Epithelial cell of proximal tubule (primary cell): ENCODE data around the gene INPP4A. TPM values are rescaled to one million over a fixed set of nuclear protein-coding genes. Genes with fewer than 3 reads are reported as not detected.

Experiments
- DNase-seq: peaks from one replicate; pipeline ENCODE4 v3.0.0-alpha.2; 2011; ENCODE audit warnings: low read depth
- H3K4me3 ChIP-seq: 2 replicates; pipeline ENCODE4 v1.5.1; 2011; ENCODE audit warnings: low read depth, mild to moderate bottlenecking, low read length
- total RNA-seq: library from RNA; depleted of rRNA; stranded (reverse); fragments of >200 nt; gene quantifications from 2 replicates; pipeline ENCODE4 v1.2.3, GENCODE V29; 2015
- TF ChIP-seq, protein P1 (sequence below): conservative IDR thresholded peaks from 2 replicates; pipeline ENCODE4 v1.5.1; 2012; ENCODE audit warnings: low read depth, mild to moderate bottlenecking, low read length

INPP4A gene
- total RNA-seq, result 12.2 and 15.1 TPM in 2 replicates

DNA sequence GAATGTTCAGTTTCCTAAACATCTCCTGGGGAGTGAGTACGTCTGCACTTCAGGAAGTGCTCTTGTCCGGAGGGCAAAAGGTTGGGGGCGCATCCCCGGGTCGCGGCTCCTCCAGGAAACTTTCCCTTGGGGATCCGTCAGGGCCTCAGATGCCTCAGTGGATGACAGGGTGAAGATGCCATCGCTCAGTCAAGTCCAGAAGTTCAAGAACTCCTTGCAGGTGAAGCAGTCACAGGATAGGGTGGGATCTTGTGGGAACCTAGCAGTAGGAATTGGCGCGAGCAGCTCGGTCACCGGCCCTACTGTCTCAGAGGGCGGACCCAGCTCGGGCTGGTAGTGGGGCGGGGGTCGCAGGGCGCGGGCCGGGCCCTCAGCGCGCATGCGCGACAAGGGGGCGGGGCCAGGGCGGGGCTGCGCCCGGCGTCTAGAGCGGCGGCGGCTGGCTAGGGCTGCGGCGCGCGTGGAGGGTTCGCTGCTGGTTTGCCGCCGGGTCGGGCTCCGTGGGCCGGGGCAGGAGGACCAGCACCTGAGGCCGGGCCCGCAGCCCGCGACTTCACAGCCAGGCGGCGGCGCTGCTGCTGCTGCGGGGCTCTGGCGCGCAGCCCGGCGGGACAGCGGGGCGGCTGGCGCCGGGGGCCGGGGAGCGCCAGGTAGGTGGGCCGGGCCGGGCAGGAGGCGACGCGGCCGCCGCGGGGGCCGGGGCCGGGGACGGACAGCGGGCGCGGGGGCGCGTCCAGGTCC, at the start of gene INPP4A:
Gene INPP4A, plus strand, starts transcription at position 423 of the 741 bp plus-strand sequence. CDS start 75,191 bp downstream, outside the sequence.
- TF ChIP-seq, protein P1, sequence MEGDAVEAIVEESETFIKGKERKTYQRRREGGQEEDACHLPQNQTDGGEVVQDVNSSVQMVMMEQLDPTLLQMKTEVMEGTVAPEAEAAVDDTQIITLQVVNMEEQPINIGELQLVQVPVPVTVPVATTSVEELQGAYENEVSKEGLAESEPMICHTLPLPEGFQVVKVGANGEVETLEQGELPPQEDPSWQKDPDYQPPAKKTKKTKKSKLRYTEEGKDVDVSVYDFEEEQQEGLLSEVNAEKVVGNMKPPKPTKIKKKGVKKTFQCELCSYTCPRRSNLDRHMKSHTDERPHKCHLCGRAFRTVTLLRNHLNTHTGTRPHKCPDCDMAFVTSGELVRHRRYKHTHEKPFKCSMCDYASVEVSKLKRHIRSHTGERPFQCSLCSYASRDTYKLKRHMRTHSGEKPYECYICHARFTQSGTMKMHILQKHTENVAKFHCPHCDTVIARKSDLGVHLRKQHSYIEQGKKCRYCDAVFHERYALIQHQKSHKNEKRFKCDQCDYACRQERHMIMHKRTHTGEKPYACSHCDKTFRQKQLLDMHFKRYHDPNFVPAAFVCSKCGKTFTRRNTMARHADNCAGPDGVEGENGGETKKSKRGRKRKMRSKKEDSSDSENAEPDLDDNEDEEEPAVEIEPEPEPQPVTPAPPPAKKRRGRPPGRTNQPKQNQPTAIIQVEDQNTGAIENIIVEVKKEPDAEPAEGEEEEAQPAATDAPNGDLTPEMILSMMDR, result no peak
- no peak for DNase-seq
- H3K4me3 ChIP-seq, result peak within 1 kb of the TSS; percentile 79

DNA sequence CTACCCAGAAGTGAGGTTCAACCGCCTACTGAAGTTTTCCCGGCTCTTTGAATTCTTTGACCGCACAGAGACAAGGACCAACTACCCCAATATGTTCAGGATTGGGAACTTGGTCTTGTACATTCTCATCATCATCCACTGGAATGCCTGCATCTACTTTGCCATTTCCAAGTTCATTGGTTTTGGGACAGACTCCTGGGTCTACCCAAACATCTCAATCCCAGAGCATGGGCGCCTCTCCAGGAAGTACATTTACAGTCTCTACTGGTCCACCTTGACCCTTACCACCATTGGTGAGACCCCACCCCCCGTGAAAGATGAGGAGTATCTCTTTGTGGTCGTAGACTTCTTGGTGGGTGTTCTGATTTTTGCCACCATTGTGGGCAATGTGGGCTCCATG, 48.7 kb upstream of the INPP4A start:
- TF ChIP-seq, protein P1, result no peak
- no peak overlapping the region for H3K4me3 ChIP-seq
- no peak for DNase-seq

DNA sequence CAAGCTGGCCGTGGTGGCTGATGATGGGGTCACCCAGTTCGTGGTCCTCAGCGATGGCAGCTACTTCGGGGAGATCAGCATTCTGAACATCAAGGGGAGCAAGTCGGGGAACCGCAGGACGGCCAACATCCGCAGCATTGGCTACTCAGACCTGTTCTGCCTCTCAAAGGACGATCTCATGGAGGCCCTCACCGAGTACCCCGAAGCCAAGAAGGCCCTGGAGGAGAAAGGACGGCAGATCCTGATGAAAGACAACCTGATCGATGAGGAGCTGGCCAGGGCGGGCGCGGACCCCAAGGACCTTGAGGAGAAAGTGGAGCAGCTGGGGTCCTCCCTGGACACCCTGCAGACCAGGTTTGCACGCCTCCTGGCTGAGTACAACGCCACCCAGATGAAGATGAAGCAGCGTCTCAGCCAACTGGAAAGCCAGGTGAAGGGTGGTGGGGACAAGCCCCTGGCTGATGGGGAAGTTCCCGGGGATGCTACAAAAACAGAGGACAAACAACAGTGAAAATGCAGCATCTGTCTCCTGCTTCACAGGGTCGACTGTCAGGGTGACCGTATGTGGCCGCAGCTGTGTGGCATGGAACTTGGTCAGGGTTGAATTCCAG, 47.8 kb upstream of the INPP4A start:
- no peak for DNase-seq
- H3K4me3 ChIP-seq, result no peak overlapping the region
- TF ChIP-seq, protein P1, result no peak

DNA sequence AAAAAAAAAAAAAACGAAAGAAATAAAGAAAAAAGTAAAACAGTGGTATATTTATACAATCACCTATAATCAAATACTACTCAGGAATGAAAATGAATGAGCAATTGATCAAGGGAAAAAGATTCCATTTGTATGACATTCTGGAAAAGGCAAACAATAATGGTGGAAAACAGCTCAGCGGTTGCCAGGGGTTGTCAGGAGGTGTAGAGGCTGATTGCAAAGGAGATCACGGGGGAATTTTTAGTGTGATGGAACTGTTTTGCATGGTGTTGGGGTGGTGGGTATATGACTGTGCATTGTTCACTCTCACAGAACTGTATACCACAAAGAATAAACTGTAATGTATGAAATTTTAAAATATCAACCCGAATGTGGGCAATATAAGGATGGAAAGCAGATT, 45.5 kb upstream of the INPP4A start:
- H3K4me3 ChIP-seq, result no peak overlapping the region
- TF ChIP-seq, protein P1, result no peak
- no peak for DNase-seq

DNA sequence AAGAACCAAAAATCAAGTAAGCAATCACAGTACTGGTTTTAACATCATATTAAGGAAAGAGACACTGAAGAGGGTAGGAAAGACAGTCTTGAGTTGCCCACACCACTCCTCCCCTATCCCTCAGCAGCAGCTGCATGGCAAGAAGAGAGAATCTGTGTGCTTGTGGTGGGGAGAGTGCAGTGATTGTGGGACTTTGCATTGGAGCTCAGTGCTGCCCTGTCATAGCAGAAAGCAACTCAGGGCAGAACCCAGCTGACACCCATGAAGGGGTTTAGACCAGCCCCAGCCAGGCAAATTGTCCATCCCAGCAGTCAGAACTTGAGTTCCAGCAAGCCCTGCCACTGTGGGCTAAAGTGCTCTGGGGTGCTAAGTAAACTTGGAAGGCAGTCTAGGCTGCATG, 40.8 kb upstream of the INPP4A start:
- TF ChIP-seq, protein P1, result no peak
- H3K4me3 ChIP-seq, result no peak overlapping the region
- no peak for DNase-seq

DNA sequence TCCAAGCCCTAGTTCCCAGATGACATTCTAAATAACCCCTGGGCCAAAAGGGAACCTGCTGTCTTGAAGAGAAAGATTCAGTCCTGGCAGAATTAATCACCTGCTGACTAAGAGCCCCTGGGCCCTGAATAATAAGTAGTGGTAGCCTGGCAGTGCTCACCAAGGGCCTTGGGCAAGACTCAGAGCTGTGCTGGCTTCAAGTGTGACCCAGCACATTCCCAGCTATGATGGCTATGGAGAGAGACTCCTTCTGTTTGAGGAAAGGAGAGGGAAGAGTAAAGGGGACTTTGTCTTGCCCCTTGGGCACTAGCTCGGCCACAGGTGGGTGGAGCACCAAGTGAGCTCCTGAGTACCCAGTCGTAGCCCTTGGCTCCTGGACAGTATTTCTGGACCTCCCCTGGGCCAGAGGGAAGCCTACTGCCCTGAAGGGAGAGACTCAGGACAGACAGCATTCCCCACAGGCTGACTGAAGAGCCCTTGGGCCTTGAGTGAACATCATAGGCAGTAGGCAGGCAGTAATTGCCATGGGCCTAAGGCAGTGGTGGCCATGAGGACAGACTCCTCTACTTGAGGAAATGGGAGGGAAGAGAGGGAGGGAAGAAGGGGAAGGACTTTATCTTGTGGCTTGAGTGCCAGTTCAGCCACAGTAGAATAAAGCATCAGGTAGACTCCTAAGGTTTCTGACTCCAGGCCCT, 40.0 kb upstream of the INPP4A start:
- DNase-seq, result no peak
- TF ChIP-seq, protein P1, result no peak
- H3K4me3 ChIP-seq, result no peak overlapping the region
